ENCODE results near the gene KDM4C.

KDM4C gene

DNA sequence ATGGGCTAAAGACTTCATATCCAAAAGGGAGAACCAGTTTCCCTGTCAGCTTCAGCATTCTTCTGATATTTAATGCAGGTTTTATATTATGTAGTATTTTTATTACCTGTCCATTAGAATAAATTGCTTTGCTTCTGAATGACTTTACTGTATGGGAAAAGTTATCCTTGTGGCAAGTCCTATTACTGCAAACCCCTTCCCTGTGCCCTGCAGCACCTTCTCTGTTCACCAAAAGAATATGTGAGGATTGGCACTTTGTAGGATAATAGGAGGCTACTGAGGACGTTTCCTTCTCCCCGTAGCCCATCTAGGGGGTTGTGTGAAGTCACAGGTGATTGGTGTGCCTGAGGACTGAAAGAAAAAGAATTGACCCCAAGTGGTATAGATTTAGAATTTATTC, 296.1 kb downstream of the KDM4C start:
- Mint-ChIP-seq H3K27me3 (no peaks in the 10 kb centered on the region), H3K36me3 (peaks cover 6% of the 10 kb centered on the region), H3K27ac (no peak overlapping the region), H3K4me3 (no peak overlapping the region), H3K9me3 (no peaks in the 10 kb centered on the region), H3K4me1 (peaks cover 5% of the 10 kb centered on the region)

DNA sequence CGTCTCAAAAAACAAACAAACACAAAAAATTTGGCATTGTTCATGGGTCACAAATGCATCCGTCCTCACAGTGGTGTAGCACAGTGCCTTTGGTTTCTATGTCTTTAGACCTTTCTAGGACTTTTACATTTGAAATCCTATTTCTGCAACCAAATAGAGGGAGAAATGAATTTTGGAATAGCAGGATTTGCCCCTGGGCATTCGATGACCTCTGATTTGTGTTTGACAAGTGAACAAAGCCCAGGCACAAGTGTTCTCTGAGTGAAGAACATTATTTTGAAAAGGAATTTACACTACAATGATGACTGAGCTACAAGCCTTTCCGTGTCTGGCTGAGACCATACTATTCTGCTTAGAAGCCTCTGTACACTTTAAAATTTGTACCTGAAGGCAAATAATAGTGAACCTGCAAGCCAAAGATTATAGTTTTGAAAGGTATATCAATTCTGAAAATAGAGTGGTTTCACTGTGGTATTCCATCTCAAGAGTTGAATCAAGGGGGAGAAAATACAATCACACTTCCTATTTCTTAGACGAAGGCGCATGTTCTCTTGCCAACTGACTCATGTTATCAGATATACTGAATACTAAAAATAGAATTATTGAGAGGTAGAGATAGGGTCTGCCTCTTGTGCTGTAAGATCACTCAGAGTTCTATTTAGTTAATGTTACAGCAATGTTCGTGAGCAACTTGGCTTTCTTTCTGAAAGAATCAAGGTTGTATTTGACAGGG, 297.6 kb downstream of the KDM4C start:
- Mint-ChIP-seq H3K4me1 (peaks cover 5% of the 10 kb centered on the region), H3K27ac (no peak overlapping the region), H3K9me3 (no peaks in the 10 kb centered on the region), H3K27me3 (no peaks in the 10 kb centered on the region), H3K36me3 (peaks cover 9% of the 10 kb centered on the region), H3K4me3 (no peak overlapping the region)

DNA sequence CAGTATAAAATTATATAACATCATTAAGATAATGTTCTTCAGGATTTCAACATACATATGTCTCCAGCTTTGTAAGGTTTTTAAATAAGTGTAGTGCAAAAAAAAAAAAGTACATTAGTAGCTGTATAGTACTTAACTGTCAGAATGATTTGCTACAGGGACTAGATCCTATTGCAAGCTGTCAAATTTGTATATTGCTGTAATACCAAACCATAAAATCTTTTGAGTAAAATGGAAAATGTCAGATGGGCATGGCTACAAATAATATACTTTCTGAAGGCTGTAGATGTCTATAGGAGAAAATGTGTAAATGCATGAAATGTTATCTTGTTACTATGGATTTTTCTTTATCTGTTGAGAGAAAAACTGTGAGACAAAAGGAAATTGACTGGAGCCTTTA, 298.5 kb downstream of the KDM4C start:
- H3K36me3 Mint-ChIP-seq: peaks cover 10% of the 10 kb centered on the region
- no peaks in the 10 kb centered on the region for H3K9me3 Mint-ChIP-seq
- H3K4me3 Mint-ChIP-seq: no peak overlapping the region
- H3K4me1 Mint-ChIP-seq: peaks cover 5% of the 10 kb centered on the region
- H3K27ac Mint-ChIP-seq: no peak overlapping the region
- H3K27me3 Mint-ChIP-seq: no peaks in the 10 kb centered on the region

DNA sequence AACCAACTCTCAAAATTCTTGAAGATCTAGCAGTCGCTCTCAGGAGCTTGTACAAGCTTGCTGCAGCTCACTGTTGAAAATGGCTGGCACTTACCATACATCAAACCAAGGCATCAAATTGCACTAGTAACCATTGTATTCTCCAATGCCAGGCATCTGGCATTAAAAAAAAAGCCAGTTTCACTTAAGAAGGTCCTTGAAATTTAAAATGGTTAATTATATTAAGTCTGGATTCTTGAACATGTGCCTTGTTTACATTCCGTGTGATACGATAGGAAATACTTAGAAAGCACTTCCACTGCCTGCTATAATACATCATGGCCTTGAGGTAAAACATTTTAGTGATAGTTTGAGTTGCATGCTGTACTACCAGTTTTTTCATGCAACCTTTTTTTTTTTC, 300.7 kb downstream of the KDM4C start:
- no peak overlapping the region for H3K27ac Mint-ChIP-seq
- H3K27me3 Mint-ChIP-seq: no peaks in the 10 kb centered on the region
- H3K36me3 Mint-ChIP-seq: peaks cover 15% of the 10 kb centered on the region
- no peaks in the 10 kb centered on the region for H3K4me1 Mint-ChIP-seq
- no peak overlapping the region for H3K4me3 Mint-ChIP-seq
- no peaks in the 10 kb centered on the region for H3K9me3 Mint-ChIP-seq

DNA sequence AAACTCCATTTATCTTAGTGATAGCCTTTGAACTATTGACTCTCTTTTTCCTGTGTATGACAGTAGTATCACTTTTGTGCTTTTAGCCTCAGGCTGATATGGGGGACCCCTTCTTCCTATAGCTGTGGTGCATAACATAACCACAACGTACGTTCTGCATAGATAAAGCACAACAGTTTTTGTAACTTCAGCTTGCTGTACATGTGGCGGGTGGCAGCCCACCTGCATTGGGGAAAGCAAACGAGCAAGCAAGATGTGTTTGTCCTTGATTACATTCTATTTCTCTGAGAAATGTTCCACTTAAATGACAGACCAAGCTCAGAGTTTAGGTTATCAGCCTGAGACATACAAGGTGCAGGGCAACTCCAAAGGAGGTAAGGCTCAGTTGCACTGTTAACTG, 309.4 kb downstream of the KDM4C start:
- Mint-ChIP-seq H3K36me3 (peaks cover 18% of the 10 kb centered on the region), H3K9me3 (no peaks in the 10 kb centered on the region), H3K27me3 (no peaks in the 10 kb centered on the region), H3K4me1 (no peaks in the 10 kb centered on the region), H3K4me3 (no peak overlapping the region), H3K27ac (no peak overlapping the region)

DNA sequence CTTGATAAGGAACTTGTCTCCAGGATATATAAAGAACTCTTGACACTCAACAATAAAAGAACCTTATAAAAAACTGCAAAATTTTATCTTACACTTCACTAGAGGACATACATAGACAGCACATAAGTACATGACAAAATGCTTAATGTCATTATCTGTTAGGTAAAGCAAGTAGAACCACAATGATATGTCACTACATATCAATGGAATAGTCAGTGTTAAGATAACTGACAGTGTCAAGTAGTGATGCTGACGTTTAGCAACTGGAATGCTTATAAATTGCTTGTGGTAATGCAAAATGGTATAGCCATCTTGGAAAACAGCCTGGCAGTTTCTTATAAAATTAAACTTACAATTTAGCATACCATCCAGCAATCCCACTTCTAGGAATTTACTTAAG, 314.1 kb downstream of the KDM4C start:
- Mint-ChIP-seq H3K9me3 (no peaks in the 10 kb centered on the region), H3K27ac (no peak overlapping the region), H3K36me3 (peaks cover 21% of the 10 kb centered on the region), H3K27me3 (no peaks in the 10 kb centered on the region), H3K4me3 (no peak overlapping the region), H3K4me1 (no peaks in the 10 kb centered on the region)

DNA sequence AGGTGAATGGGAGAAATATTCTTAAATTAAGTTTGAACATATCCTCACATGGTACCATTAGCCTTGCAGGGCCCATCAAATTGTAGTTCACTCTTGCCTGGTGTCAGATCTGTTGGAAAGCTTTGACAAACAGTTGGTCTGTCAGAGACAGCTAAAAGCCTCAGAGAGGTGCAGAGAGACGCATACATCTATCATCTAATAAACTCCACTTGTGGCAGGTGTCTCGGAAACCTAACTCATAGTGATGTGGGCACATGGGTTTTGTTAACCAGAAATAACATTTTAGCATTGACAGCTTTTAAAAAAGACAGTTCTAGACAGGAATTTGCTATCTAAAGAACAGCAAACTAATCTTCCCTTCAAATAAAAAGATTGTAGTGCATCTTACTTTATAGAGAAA, 315.9 kb downstream of the KDM4C start:
- H3K36me3 Mint-ChIP-seq: peaks cover 25% of the 10 kb centered on the region
- no peaks in the 10 kb centered on the region for H3K9me3 Mint-ChIP-seq
- no peaks in the 10 kb centered on the region for H3K27me3 Mint-ChIP-seq
- H3K27ac Mint-ChIP-seq: no peak overlapping the region
- H3K4me1 Mint-ChIP-seq: no peaks in the 10 kb centered on the region
- H3K4me3 Mint-ChIP-seq: no peak overlapping the region

DNA sequence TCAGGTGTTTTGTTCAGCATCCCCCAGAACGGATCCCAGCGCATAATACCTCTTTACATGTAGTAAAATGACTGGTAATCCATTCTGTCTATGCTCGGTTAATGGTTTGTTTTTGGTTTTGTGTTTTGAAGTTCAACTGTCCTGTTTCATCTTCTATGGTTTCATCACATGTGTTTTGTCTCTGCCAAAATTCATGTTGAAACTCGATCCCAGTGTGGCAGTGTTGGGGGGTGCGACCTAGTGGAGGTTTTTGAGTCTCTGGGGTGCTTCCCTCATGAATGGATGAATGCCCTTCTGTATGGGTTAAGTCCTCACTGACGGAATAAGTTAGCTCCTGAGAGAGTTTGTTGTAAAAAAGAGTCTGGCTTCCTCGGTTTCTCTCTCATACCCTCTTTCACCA, 317.4 kb downstream of the KDM4C start:
- Mint-ChIP-seq H3K4me3 (no peak overlapping the region), H3K27ac (no peak overlapping the region), H3K27me3 (no peaks in the 10 kb centered on the region), H3K9me3 (no peaks in the 10 kb centered on the region), H3K4me1 (no peaks in the 10 kb centered on the region), H3K36me3 (peaks cover 26% of the 10 kb centered on the region)

DNA sequence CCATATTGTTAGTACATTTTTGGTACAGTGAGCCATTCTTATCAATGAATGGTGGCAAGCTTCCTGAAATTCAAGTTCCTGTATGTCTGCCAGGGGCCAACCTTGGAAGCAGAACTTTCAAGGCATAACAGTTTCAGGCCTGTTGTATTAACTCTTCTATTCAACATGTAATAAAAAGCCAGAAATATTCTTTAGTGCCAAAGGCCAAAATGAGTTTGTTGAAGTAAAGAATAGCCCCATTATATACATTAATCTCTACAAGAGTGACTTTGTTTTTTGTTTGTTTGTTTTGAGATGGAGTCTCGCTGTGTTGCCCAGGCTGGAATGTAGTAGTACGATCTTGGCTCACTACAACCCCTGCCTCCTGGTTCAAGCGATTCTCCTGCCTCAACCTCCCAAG, 321.3 kb downstream of the KDM4C start:
- no peak overlapping the region for H3K4me3 Mint-ChIP-seq
- peaks cover 22% of the 10 kb centered on the region for H3K36me3 Mint-ChIP-seq
- H3K9me3 Mint-ChIP-seq: no peaks in the 10 kb centered on the region
- H3K27ac Mint-ChIP-seq: no peak overlapping the region
- H3K27me3 Mint-ChIP-seq: no peaks in the 10 kb centered on the region
- H3K4me1 Mint-ChIP-seq: no peaks in the 10 kb centered on the region

DNA sequence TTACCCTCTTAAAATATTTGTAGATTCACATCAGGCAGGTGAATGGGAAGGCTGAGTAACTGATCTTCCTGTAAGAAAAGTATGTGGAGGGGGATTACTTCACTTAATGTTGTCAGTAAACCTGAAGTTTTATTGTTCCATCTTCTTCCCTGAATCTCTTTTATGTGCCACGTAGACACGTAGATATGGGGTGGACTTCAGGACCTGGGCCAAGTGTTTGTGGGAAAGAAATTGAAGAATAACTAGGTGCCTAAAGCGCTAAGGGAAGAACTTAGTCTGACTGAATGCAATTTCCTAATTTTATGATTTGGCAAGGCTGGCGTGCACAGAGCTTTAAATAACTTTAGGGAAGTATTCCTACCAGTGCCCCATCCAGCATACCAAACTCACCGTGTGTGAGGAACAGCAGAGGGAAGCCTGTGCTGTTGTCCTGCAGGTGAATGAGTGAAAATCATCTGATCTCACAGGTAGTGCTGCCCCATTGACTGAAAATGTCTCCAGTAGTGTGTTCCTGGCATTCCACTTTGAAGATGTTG, 323.4 kb downstream of the KDM4C start:
- no peaks in the 10 kb centered on the region for H3K27me3 Mint-ChIP-seq
- no peaks in the 10 kb centered on the region for H3K9me3 Mint-ChIP-seq
- H3K4me3 Mint-ChIP-seq: no peak overlapping the region
- peaks cover 24% of the 10 kb centered on the region for H3K36me3 Mint-ChIP-seq
- H3K27ac Mint-ChIP-seq: no peak overlapping the region
- peaks cover 4% of the 10 kb centered on the region for H3K4me1 Mint-ChIP-seq

DNA sequence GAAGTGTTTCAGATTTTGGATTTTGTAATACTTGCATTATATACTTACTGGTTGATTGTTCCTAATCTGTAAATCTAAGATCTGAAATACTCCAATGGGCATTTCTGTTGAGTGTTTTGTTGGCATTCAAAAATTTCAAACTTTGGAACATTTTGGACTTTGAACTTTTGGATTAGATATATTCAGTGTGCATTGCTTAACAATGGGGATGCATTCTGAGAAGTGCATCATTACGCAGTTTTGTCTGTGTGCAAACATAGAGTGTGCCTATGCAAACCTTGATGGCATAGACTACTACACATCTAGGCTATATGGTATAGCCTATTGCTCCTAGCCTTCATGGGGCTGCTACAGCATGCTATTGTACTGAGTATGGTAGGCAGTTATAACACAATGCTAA, 325.4 kb downstream of the KDM4C start:
- Mint-ChIP-seq H3K36me3 (peaks cover 19% of the 10 kb centered on the region), H3K27ac (no peak overlapping the region), H3K27me3 (no peaks in the 10 kb centered on the region), H3K9me3 (no peaks in the 10 kb centered on the region), H3K4me1 (peaks cover 4% of the 10 kb centered on the region), H3K4me3 (no peak overlapping the region)

DNA sequence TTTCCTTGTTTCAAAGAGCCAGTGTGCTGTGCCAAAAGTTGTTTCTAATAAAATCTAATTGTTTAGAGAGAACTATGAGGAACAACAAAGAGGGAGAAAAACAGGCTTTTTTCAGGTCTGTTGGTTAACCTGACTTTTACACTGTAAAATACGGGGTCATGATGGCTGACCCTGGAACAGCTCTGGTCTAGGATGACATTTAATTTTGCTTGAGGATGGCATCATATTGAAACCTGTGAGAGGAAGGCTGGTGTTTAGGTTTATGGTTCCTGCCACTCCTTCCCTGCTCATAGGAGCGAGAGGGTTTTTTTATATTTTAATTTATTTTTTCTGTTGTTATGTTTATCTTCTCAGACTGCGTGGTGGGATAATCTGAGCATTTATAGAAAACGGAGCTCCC, 327.6 kb downstream of the KDM4C start:
- Mint-ChIP-seq H3K4me3 (no peak overlapping the region), H3K4me1 (peaks cover 4% of the 10 kb centered on the region)

DNA sequence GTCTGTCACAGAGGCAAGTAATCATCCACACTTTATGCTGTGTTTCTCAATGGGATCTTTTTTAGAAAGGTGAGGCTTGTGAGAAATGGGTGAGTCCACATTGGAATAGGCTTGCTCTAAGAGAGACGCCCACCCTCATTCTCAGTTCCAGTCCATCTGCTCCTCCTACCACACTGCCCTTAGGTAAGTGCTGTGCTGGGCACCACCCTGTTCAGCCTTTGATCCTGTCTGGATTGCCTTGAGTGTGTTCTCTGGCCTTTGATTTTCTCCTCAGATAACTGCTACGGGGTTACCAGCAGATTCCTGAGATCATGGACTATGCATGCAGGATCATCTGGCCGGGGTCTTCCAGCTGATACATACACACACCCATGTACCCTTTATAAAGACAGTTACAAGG, 328.6 kb downstream of the KDM4C start:
- Mint-ChIP-seq H3K4me3 (no peak overlapping the region), H3K27me3 (no peaks in the 10 kb centered on the region), H3K36me3 (peaks cover 17% of the 10 kb centered on the region), H3K9me3 (no peaks in the 10 kb centered on the region), H3K4me1 (peaks cover 4% of the 10 kb centered on the region), H3K27ac (no peak overlapping the region)

More for the DNA sequence above, 327.6 kb downstream of the KDM4C start:
- peaks cover 18% of the 10 kb centered on the region for H3K36me3 Mint-ChIP-seq
- no peaks in the 10 kb centered on the region for H3K9me3 Mint-ChIP-seq
- no peaks in the 10 kb centered on the region for H3K27me3 Mint-ChIP-seq
- H3K27ac Mint-ChIP-seq: no peak overlapping the region

DNA sequence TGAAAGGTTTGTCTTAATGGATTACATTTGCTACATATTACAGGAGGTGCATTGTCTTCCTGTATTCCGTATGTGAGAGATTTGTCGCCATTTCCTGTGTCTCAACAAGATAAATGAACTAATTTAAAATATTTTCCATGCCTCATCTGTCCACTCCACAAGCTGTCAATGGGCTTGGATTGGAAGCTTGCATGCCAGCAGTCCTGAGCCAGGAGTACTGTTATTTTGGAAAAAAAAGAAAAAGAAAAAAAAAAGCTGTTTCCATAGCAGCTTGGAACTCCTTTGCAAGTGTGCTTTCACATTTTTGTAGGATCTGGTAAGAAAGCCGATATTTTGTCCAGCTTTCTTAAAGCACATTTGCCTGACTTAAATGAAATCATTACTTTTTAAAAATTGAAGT, 330.8 kb downstream of the KDM4C start:
- no peaks in the 10 kb centered on the region for H3K27me3 Mint-ChIP-seq
- H3K27ac Mint-ChIP-seq: no peak overlapping the region
- peaks cover 33% of the 10 kb centered on the region for H3K36me3 Mint-ChIP-seq
- H3K4me3 Mint-ChIP-seq: no peak overlapping the region
- H3K9me3 Mint-ChIP-seq: no peaks in the 10 kb centered on the region
- peaks cover 4% of the 10 kb centered on the region for H3K4me1 Mint-ChIP-seq

DNA sequence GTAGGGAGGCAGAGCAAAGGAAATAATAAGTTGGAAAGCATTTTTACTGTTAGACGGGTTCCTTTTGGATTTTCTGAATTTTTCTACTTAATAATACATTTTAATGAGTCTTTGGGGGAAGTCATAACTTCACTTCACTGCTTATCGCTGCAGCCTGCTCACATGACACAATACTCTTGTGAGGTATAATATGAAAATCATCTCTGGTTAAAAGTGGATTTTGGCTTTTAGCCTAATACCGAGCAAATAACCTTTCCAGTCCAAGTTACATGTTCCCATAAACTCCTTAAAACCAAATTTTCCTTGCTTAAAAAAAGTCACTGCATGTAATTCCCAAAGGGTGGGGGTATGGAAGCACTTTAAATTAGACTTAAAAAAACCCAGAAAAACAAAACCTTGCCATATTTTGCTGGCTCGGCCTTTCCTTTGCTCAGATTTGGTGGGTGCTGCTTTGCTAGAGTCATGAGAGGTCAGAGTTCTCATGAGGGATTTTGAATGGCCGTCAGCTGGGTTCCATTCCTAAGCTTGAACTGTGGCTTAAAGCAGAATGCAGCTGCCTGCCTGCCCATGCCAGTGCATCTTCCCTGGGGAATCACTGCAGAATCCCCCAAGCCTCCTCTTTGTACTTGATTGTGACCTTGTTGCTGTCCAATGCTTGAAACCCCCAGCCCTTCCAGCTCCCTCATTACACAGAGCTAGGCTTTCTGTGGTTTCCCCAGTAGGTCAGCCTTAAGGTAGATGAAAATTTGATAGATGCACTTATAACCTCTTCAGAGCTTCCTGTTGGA, 331.8 kb downstream of the KDM4C start:
- H3K4me1 Mint-ChIP-seq: peaks cover 3% of the 10 kb centered on the region
- no peak overlapping the region for H3K27ac Mint-ChIP-seq
- no peaks in the 10 kb centered on the region for H3K27me3 Mint-ChIP-seq
- no peaks in the 10 kb centered on the region for H3K9me3 Mint-ChIP-seq
- H3K36me3 Mint-ChIP-seq: peaks cover 33% of the 10 kb centered on the region
- H3K4me3 Mint-ChIP-seq: no peak overlapping the region

DNA sequence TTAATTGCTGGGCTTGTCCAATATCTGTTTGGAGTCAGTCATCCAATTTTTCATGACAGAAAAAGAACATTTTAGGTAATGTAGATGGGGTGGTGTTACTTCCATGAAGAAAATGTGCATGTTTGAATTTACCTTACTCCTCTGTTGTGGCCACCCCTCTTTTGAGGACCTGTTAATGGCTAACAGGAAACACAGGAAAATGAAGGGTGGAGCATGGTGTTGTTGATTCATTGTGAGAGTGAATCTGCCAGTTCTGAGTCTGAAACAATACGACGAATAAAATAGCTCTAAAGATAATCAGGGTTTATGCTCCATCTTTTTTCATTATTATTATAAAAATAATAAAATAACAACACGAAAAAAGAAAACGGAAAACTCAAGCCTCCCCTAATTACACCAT, 335.3 kb downstream of the KDM4C start:
- Mint-ChIP-seq H3K4me1 (no peaks in the 10 kb centered on the region), H3K36me3 (peaks cover 42% of the 10 kb centered on the region), H3K27ac (no peak overlapping the region), H3K27me3 (no peaks in the 10 kb centered on the region), H3K4me3 (no peak overlapping the region), H3K9me3 (no peaks in the 10 kb centered on the region)

All from activated naive CD4-positive, alpha-beta T cell treated with anti-CD3 and anti-CD28 coated beads, Interleukin-2, amount 50 U/mL, for 24 hours (primary cell).